Endothelial cell of umbilical vein (primary cell): Measurements from ENCODE around the gene EMCN. TPM values are rescaled to one million over a fixed set of nuclear protein-coding genes. Genes with fewer than 3 reads are reported as not detected.

Experiments
- BruUV-seq: library from RNA; stranded (reverse); fragments of 400-500 nt; replicated peaks from 2 replicates; lab custom pipeline; 2021; lab: Mats Ljungman, UMichigan
- CTCF ChIA-PET: fragments of 300-600, 350-600 bp; sonication (Branson Sonifier 250); formaldehyde crosslinking; loops from one replicate; lab custom pipeline; 2021; ENCODE audit warnings: antibody characterized with exemption, inconsistent platforms; lab: Charles Lee
- POLR2A ChIA-PET: fragments of 300-600, 350-600 bp; sonication (Branson Sonifier 250); formaldehyde crosslinking; loops from one replicate; lab custom pipeline; 2021; ENCODE audit warnings: antibody characterized with exemption, inconsistent platforms; lab: Charles Lee
- DNase-seq: peaks from one replicate; pipeline ENCODE4 v3.0.0-alpha.2; 2011; ENCODE audit warnings: low read depth, low spot score
- FAIRE-seq: peaks from 2 replicates; lab custom pipeline; 2011; peaks lifted over from hg19 to GRCh38; lab: Jason Lieb, UNC
- H2AFZ ChIP-seq: 2 replicates; pipeline ENCODE4 v1.6.0; 2012; ENCODE audit warnings: low read depth, low read length, control low read depth, inconsistent platforms
- H3K27ac ChIP-seq: 2 replicates; pipeline ENCODE4 v1.5.1; 2011; ENCODE audit warnings: low read depth, mild to moderate bottlenecking, control low read depth, low read length, moderate library complexity; ENCODE audit not compliant: insufficient read depth
- H3K27me3 ChIP-seq, 2 experiments: 2 replicates each; pipeline versions ENCODE4 v1.6.0 to v1.6.1; 2011; ENCODE audit warnings: low read length in 2 of 2, mixed read lengths in 1 of 2; ENCODE audit not compliant: control insufficient read depth in 2 of 2, insufficient read depth in 2 of 2
- H3K36me3 ChIP-seq, 2 experiments: 2 replicates in 1 of 2; 3 replicates in 1 of 2; pipeline ENCODE4 v1.5.1; 2011; ENCODE audit warnings: low read length in 2 of 2, mild to moderate bottlenecking in 1 of 2, moderate library complexity in 1 of 2; ENCODE audit not compliant: control insufficient read depth in 2 of 2, insufficient read depth in 2 of 2; ENCODE audit errors: extremely low read depth in 1 of 2
- H3K4me1 ChIP-seq: 3 replicates; pipeline ENCODE4 v1.5.1; 2011; ENCODE audit warnings: mild to moderate bottlenecking, low read length; ENCODE audit not compliant: control insufficient read depth, insufficient read depth; ENCODE audit errors: extremely low read depth
- H3K4me2 ChIP-seq: 2 replicates; pipeline ENCODE4 v1.6.1; 2011; ENCODE audit warnings: low read length, control low read depth, mixed read lengths; ENCODE audit not compliant: insufficient read depth
- H3K4me3 ChIP-seq, 3 experiments: fragments of 200-600 bp in 1 of 3; sonication (generic), shearing (Covaris generic) in 1 of 3; replicated peaks in 1 of 3; 2 replicates each; pipeline ENCODE4 v1.5.1; 2011 to 2016; ENCODE audit warnings: control low read depth in 3 of 3, low read length in 3 of 3, mild to moderate bottlenecking in 2 of 3, inconsistent platforms in 1 of 3, low read depth in 1 of 3, moderate library complexity in 1 of 3; ENCODE audit not compliant: insufficient read depth in 1 of 3
- H3K79me2 ChIP-seq: 2 replicates; pipeline ENCODE4 v1.6.0; 2012; ENCODE audit warnings: low read length, inconsistent platforms; ENCODE audit not compliant: control insufficient read depth, insufficient read depth
- H3K9ac ChIP-seq: replicated peaks from 2 replicates; pipeline ENCODE3; 2011; ENCODE audit warnings: low read length, control low read depth; ENCODE audit not compliant: insufficient read depth; ENCODE audit errors: extremely low read depth
- H3K9me1 ChIP-seq: replicated peaks from 3 replicates; pipeline ENCODE4 v1.6.0; 2011; ENCODE audit warnings: mild to moderate bottlenecking, low read length; ENCODE audit not compliant: control insufficient read depth, insufficient read depth; ENCODE audit errors: extremely low read depth
- H3K9me3 ChIP-seq: replicated peaks from 2 replicates; pipeline ENCODE4 v1.5.1; 2012; ENCODE audit warnings: low read length, inconsistent platforms; ENCODE audit not compliant: control insufficient read depth, insufficient read depth
- H4K20me1 ChIP-seq: replicated peaks from 2 replicates; pipeline ENCODE3; 2011; ENCODE audit warnings: mild to moderate bottlenecking, low read length; ENCODE audit not compliant: control insufficient read depth, insufficient read depth; ENCODE audit errors: extremely low read depth
- CTCF ChIP-seq, 2 donors: IDR thresholded peaks; 1 replicate in 1 of 2; 2 replicates in 1 of 2; pipeline ENCODE4 v1.5.1; 2011; ENCODE audit warnings: low read length in 2 of 2, mild to moderate bottlenecking in 2 of 2, moderate library complexity in 2 of 2, control low read depth in 1 of 2, inconsistent platforms in 1 of 2, low read depth in 1 of 2; ENCODE audit not compliant: insufficient read depth in 1 of 2; ENCODE audit errors: extremely low read depth in 1 of 2
- EZH2 ChIP-seq: IDR thresholded peaks from 2 replicates; pipeline ENCODE4 v1.6.1; 2012; ENCODE audit warnings: borderline replicate concordance, low read depth, mild to moderate bottlenecking, moderate library complexity, low read length, inconsistent platforms; ENCODE audit not compliant: severe bottlenecking
- GATA2 ChIP-seq: IDR thresholded peaks from 2 replicates; pipeline ENCODE4 v1.7.0; 2011; ENCODE audit warnings: low read depth, mild to moderate bottlenecking, moderate library complexity, mixed read lengths, low read length; ENCODE audit not compliant: insufficient read length, insufficient read depth
- JUN ChIP-seq: IDR thresholded peaks from 2 replicates; pipeline ENCODE4 v1.6.1; 2011; ENCODE audit warnings: borderline replicate concordance, low read depth; ENCODE audit not compliant: insufficient read length, insufficient read depth
- dilution Hi-C: fragments of 300-500 bp; cut with MboI; formaldehyde crosslinking; loops from one replicate; pipeline ENCODE4 v1.15.0; 2019; ENCODE audit warnings: low sequenced_read_pairs; ENCODE audit not compliant: extremely low pct_ligation_motif_present
- intact Hi-C: fragments of 100-400 bp; cut with micrococcal nuclease; formaldehyde crosslinking; loops from one replicate; pipeline ENCODE4 v1.10.0; 2022
- polyA plus RNA-seq, 4 experiments: library from polyadenylated mRNA; depleted of rRNA in 3 of 4; stranded (reverse) in 3 of 4; unstranded in 1 of 4; fragments of >200 nt; gene quantifications; 2 replicates each; pipeline versions ENCODE4 v1.2.1 to v1.2.3, GENCODE V29; 2011 to 2012; ENCODE audit warnings: missing spikeins in 1 of 4
- total RNA-seq: library from RNA; stranded (reverse); gene quantifications from 2 replicates; pipeline ENCODE4 v1.2.3, GENCODE V29; 2021
- TF ChIP-seq, protein P1 (sequence below): IDR thresholded peaks from 2 replicates; pipeline ENCODE4 v1.6.1; 2011; ENCODE audit not compliant: insufficient read depth, insufficient read length

Gene EMCN
- total and polyA plus RNA-seq, 2 donors (not counting 3 experiments of a cell fraction or from before 2014, with no cell fraction given): 51.6 to 97.3 TPM

DNA sequence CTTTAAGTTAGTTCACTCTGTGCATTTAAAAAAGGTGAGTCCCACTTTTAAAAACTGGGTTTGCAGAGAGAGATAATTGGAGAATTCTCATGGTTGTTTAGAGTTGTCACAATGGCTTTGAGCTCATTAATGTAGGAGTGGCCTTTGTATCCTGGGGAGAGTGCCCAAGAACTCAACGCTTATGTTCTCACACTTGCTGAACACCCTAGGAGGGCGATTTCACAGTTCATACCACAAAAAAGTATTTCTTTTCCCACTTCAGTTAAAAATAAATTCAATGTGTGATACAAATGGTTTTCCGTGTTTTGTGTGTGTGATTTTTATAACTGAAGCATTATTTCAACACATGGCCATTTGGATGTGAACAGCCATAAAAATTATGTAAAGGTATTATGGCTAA is 8.4 kb downstream of the EMCN start:
- POLR2A ChIA-PET: no interaction called here

More for the DNA sequence above, 8.4 kb downstream of the EMCN start:
- TF ChIP-seq GATA2: no peak
- TF ChIP-seq JUN: no peak
- TF ChIP-seq, protein P1, sequence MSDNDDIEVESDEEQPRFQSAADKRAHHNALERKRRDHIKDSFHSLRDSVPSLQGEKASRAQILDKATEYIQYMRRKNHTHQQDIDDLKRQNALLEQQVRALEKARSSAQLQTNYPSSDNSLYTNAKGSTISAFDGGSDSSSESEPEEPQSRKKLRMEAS: no peak
- no peak for TF ChIP-seq EZH2
- no peak for TF ChIP-seq CTCF (IDR thresholded peaks at IDR 0.05; ENCODE audit: extremely low read depth in 1 of 2, insufficient read depth in 1 of 2, low read depth in 1 of 2, low read length in 2 of 2)
- no peak overlapping the region for H2AFZ ChIP-seq
- peaks cover 38% of the 10 kb centered on the region for H3K4me1 ChIP-seq
- peaks cover 3% of the 10 kb centered on the region for H4K20me1 ChIP-seq
- intact Hi-C loops: no loop called here
- FAIRE-seq (no peak), DNase-seq (no peak)
- H3K4me3 ChIP-seq: no peak overlapping the region
- H3K4me2 ChIP-seq: no peak overlapping the region
- no peak overlapping the region for H3K27ac ChIP-seq
- peaks cover 0 to 2% of the 10 kb centered on the region in 2 experiments for H3K36me3 ChIP-seq
- H3K9me1 ChIP-seq: no peaks in the 10 kb centered on the region
- CTCF ChIA-PET: no interaction called here
- H3K9ac ChIP-seq: no peak overlapping the region
- BruUV-seq: no TSS peak
- H3K79me2 ChIP-seq: peaks cover 28% of the 10 kb centered on the region
- dilution Hi-C loops: no loop called here
- no peaks in the 10 kb centered on the region for H3K27me3 ChIP-seq
- H3K9me3 ChIP-seq: no peaks in the 10 kb centered on the region
